Liver (tissue), 3 donors: ENCODE measurements around the gene DNHD1.

Experiments
- EGR1 ChIP-seq, 2 donors: IDR thresholded peaks; 2 replicates each; pipeline ENCODE4 v1.6.1; 2016 to 2018; ENCODE audit warnings: antibody characterized with exemption in 2 of 2, low read depth in 2 of 2
- FOXA1 ChIP-seq: IDR thresholded peaks from 2 replicates; pipeline ENCODE4 v1.6.1; 2016; ENCODE audit warnings: antibody characterized with exemption
- GABPA ChIP-seq, 2 donors: IDR thresholded peaks in 1 of 2; conservative IDR thresholded peaks in 1 of 2; 2 replicates each; pipeline ENCODE4 v1.6.1; 2016; ENCODE audit warnings: antibody characterized with exemption in 2 of 2, mild to moderate bottlenecking in 1 of 2, moderate library complexity in 1 of 2
- JUND ChIP-seq, 2 donors: IDR thresholded peaks; 2 replicates each; pipeline ENCODE4 v1.6.1; 2016; ENCODE audit warnings: antibody characterized with exemption in 2 of 2
- NR2F2 ChIP-seq: IDR thresholded peaks from 2 replicates; pipeline ENCODE4 v1.6.1; 2016; ENCODE audit warnings: antibody characterized with exemption
- RAD21 ChIP-seq, 2 donors: IDR thresholded peaks; 2 replicates each; pipeline ENCODE4 v1.6.1; 2016; ENCODE audit warnings: antibody characterized with exemption in 2 of 2, mild to moderate bottlenecking in 2 of 2
- REST ChIP-seq: IDR thresholded peaks from 2 replicates; pipeline ENCODE4 v1.6.1; 2016; ENCODE audit warnings: antibody characterized with exemption, mild to moderate bottlenecking
- SP1 ChIP-seq: IDR thresholded peaks from 2 replicates; pipeline ENCODE4 v1.6.1; 2018; ENCODE audit warnings: antibody characterized with exemption, mild to moderate bottlenecking
- YY1 ChIP-seq: IDR thresholded peaks from 2 replicates; pipeline ENCODE4 v1.6.1; 2016; ENCODE audit warnings: antibody characterized with exemption, mild to moderate bottlenecking
- TF ChIP-seq, protein P1 (sequence below): fragments of 150-350 bp; IDR thresholded peaks from 2 replicates; pipeline ENCODE4 v1.5.1; 2017; ENCODE audit warnings: improper control_type of control experiment, low read depth, low read length; ENCODE audit not compliant: missing input control
- TF ChIP-seq, protein P2 (sequence below): IDR thresholded peaks from 2 replicates; pipeline ENCODE4 v1.6.1; 2016; ENCODE audit warnings: antibody characterized with exemption
- TF ChIP-seq, protein P3 (sequence below): IDR thresholded peaks from 2 replicates; pipeline ENCODE4 v1.6.1; 2016; ENCODE audit warnings: antibody characterized with exemption
- donor health status: healthy.
- donor health status: healthy.

DNA sequence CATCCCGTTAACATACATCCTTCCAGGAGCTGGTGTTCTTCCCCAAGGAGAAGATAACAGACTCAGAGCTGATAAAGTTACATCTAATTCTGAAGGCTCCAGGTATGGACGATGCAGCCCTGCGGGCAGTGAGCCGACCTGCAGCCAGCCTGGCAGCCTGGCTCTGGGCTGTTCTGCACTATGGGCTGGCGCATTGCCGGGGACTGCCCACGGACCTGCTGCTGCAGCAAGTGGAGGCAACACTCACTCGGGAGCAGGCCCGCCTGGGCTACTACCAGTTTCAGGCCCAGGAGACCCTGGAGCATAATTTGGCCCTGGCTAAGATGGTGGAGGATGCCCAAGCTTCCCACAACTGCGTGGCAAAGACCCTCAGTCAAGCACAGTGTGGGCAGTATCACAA, 66.6 kb downstream of the DNHD1 start:
- TF ChIP-seq, protein P1, sequence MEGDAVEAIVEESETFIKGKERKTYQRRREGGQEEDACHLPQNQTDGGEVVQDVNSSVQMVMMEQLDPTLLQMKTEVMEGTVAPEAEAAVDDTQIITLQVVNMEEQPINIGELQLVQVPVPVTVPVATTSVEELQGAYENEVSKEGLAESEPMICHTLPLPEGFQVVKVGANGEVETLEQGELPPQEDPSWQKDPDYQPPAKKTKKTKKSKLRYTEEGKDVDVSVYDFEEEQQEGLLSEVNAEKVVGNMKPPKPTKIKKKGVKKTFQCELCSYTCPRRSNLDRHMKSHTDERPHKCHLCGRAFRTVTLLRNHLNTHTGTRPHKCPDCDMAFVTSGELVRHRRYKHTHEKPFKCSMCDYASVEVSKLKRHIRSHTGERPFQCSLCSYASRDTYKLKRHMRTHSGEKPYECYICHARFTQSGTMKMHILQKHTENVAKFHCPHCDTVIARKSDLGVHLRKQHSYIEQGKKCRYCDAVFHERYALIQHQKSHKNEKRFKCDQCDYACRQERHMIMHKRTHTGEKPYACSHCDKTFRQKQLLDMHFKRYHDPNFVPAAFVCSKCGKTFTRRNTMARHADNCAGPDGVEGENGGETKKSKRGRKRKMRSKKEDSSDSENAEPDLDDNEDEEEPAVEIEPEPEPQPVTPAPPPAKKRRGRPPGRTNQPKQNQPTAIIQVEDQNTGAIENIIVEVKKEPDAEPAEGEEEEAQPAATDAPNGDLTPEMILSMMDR: no peak
- TF ChIP-seq EGR1 (IDR thresholded peaks at IDR 0.05; ENCODE audit: low read depth in 2 of 2) (no peak), SP1 (no peak), FOXA1 (no peak), YY1 (no peak), RAD21 (IDR thresholded peaks at IDR 0.05) (no peak), NR2F2 (no peak), REST (no peak), JUND (IDR thresholded peaks at IDR 0.05) (no peak), GABPA (IDR thresholded peaks at IDR 0.05 in 1 of 2, conservative IDR thresholded peaks at IDR 0.05 in 1 of 2) (no peak)
- TF ChIP-seq, protein P2, sequence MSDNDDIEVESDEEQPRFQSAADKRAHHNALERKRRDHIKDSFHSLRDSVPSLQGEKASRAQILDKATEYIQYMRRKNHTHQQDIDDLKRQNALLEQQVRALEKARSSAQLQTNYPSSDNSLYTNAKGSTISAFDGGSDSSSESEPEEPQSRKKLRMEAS: no peak
- TF ChIP-seq, protein P3, sequence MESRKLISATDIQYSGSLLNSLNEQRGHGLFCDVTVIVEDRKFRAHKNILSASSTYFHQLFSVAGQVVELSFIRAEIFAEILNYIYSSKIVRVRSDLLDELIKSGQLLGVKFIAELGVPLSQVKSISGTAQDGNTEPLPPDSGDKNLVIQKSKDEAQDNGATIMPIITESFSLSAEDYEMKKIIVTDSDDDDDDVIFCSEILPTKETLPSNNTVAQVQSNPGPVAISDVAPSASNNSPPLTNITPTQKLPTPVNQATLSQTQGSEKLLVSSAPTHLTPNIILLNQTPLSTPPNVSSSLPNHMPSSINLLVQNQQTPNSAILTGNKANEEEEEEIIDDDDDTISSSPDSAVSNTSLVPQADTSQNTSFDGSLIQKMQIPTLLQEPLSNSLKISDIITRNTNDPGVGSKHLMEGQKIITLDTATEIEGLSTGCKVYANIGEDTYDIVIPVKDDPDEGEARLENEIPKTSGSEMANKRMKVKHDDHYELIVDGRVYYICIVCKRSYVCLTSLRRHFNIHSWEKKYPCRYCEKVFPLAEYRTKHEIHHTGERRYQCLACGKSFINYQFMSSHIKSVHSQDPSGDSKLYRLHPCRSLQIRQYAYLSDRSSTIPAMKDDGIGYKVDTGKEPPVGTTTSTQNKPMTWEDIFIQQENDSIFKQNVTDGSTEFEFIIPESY: no peak
